ENCODE measurements around the gene CRLF1.

DNA sequence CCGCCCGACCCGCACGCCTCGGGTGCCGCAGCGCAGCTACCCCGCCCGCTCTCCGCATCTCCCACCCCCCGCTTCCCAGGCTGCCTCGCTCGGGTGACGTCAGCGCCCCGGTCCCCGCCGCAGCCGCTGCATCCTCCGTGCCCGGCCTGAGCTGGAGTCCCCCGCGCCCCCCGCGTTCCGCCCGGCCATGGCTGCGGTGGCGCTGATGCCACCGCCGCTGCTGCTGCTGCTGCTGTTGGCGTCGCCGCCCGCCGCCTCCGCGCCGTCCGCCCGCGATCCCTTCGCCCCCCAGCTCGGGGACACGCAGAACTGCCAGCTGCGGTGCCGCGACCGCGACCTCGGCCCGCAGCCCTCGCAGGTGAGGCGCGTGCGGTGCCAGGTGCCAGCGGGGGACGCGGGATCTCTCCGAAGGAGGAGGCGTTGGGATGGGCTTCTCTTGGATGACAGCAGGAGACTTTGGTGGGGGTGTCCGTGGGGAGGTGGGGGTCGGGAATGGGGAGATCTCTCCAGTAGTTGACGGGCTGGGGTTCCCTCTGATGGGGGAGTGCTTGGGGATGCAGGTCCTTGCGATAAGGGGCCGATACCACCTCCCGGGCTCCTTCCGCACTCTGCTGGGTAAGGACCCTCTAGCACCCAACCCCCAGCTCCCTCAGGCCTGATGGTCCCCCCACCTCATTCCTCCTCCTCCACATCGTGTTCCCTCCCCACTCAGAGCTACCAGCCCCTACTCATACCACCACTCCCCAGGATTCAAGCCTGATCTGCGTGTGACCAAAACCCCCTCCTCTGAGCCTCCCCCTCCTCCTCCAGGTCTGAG is 6.4 kb upstream of the CRLF1 start, which contains the start of gene TMEM59L:
- TF ChIP-seq POLR2AphosphoS5 (IDR thresholded peaks at IDR 0.05) (no peak), POLR2A (IDR thresholded peaks at IDR 0.05) (no peak), EP300 (IDR thresholded peaks at IDR 0.05) (no peak)
- TF ChIP-seq, protein P1, sequence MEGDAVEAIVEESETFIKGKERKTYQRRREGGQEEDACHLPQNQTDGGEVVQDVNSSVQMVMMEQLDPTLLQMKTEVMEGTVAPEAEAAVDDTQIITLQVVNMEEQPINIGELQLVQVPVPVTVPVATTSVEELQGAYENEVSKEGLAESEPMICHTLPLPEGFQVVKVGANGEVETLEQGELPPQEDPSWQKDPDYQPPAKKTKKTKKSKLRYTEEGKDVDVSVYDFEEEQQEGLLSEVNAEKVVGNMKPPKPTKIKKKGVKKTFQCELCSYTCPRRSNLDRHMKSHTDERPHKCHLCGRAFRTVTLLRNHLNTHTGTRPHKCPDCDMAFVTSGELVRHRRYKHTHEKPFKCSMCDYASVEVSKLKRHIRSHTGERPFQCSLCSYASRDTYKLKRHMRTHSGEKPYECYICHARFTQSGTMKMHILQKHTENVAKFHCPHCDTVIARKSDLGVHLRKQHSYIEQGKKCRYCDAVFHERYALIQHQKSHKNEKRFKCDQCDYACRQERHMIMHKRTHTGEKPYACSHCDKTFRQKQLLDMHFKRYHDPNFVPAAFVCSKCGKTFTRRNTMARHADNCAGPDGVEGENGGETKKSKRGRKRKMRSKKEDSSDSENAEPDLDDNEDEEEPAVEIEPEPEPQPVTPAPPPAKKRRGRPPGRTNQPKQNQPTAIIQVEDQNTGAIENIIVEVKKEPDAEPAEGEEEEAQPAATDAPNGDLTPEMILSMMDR (IDR thresholded peaks at IDR 0.05), result no peak

Data from stomach (tissue), 4 donors.